NCI-H69 (cell line): ENCODE data around the gene LMTK2.

ENCODE experiments used
- DNase-seq: peaks from one replicate; lab custom pipeline; 2025; lab: John Stamatoyannopoulos, UW

Gene LMTK2

DNA sequence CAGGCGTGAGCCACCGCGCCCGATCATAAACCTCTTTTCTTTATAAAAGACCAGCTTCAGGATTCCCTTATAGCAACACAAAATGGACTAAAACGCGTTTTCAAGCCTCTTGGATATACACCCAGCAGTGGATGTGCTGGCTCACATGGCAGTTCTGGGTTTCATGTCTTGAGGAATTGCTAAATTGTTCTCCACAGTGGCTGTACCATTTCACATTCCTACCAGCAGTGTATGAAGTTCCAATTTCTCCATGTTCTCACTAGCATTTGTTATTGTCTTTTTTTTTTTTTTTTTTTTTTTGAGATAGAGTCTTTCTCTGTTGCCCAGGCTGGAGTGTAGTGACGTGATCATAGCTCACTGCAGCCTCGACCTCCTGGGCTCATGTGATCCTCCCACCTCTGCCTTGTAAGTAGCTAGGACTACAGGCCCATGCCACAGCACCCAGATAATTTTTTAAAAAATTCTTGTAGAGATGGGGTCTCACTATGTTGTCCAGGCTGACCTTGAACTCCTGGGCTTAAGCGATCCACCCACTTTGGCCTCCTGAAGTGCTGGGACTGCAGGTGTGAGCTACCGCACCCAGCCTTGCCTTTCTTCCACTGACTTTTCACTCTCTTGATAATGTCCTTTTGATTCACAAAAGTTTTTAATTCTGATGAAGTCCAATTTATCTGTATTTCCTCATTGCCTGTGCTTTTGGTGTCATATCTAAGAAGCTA lies 127.9 kb downstream of the LMTK2 start:
- no peak for DNase-seq

- DNase-seq, result no peak
Observed at GRCh38 chr7:98235901-98236300, 129.2 kb downstream of the LMTK2 start.

DNA sequence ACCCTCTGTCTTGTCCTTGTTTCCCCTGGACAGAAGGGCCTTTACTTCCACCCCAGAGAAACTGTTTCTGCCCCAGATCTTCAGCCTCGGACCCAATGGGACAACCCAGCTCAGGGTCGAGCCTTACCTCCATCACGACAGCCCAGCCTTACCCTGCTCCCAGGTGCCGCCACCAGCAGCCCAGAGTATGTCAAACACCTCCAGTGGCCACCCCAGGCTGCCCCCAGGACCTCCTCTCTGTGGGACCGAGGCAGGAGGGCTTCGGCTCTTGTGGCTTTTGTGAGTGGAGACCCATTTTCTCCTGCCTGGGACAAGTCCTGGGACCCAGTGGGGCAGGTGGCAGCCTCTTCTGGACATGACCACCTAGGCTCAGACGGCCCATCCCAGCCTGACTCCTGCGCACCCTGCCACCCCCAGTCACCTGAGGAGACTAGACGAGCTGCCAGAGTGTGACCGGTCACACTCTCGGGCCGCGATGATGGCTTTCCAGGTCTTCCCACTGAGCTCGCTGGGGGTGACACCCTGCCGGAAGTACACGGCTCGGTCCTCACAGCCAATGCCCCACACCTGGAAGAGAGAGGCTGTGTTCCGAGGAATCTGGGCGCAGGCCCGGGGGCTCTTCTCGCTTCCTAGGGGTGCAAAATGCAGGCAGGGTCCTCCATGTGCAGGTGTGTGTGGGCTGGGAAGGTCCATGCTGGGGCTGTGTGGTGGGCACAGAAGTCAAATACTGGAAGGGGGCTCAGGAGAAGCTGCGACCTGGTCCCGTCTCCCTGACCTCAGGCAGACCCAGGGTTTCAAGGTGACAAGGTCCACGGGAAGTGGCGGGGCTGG lies 129.9 kb downstream of the LMTK2 start:
- no peak for DNase-seq

- no peak for DNase-seq
Observed at GRCh38 chr7:98238076-98238475, 131.4 kb downstream of the LMTK2 start.

DNA sequence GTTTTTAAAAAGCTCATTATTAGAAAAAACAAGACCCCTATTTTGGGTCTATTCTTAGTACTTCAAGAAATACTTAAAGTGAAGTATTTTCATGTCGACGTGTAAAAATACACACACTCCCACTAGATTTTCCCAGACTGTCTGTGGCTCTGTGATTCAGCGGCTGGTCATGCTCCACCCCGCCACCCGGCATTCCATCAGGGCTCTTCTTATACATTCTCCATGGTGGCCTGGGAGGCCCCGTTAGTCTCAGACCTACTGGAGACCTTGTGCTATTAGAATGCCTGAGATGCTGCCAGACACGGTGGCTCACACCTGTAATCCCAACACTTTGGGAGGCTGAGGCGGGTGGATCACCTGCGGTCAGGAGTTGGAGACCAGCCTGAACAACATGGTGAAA lies 132.3 kb downstream of the LMTK2 start:
- no peak for DNase-seq

DNA sequence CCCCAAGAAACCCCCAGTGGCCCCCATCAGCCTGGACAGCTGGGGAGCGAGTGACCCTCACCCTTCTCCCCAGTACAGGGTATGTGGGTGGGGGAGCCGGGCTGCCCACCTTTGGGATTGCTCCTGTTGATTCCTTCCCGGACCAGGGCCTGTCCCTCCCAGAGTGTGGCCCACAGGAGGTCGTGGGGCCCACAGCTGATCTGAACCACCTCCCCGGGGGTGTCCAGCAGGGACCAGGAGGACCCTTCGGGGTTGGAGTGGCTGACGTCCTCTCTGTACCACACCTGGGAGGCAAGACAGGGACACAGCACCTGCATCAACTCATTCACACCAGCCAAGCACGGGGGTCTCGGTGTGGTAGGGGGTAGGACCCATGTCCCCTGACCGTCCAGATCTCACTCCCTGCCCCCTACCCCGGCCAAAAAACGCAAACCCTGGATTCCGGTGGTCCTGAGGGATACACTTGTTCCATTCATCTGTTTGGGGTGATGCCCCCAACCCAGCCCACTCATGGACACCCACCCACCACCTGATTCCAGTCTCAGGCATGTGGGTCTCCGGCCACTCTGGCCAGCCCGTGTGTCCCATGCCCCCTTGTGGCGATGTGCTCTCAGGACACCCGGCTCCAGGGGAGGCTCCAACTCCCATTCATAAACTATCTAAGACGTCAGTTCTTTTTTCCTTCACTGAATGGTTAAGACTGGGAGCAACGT lies 134.5 kb downstream of the LMTK2 start:
- peak; percentile 49 for DNase-seq

DNA sequence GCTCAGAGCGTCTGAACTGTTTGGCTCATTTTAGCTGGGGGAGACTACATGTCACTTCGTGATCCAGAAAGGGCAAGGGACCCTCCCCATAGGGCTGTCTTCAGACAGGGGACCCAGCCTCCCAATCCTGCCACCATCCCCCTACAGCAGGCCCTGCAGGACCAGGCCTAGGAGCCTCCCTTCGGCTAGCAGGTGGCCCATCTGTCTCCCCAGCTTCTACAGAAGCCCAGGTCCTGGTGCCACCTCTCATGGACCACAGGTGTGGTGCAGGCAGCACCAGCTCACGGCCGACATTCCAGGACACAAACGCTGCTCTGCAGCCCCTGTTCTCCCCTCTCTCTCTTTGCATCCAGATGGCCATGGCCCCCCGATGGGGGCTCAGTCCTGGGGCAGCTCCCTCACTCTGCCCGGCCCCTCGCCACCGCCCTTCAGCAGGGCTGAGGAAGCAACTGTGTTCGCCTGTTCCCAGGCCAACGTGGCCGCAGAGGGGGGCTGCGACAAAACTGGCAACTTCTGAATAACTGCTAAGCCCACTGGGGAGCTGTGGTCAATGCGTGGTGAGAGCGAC lies 135.1 kb downstream of the LMTK2 start:
- DNase-seq, result no peak

GRCh38 chr7:98242342-98242741 lies 135.7 kb downstream of the LMTK2 start:
- no peak for DNase-seq

DNA sequence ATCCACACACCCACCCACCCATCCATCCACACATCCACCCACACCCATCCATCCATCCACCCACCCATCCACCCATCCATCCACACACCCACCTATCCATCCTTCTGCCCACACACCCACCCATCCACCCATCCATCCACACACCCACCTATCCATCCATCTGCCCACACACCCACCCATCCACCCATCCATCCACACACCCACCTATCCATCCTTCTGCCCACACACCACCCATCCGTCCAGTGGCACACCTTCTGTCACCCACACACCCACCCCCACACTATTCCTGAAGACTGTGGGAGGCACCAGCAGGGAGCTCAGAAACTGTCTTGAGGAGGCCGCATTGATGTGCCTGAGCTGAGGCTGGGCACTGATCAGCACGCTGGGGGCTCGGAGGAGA lies 136.3 kb downstream of the LMTK2 start:
- DNase-seq, result no peak

DNA sequence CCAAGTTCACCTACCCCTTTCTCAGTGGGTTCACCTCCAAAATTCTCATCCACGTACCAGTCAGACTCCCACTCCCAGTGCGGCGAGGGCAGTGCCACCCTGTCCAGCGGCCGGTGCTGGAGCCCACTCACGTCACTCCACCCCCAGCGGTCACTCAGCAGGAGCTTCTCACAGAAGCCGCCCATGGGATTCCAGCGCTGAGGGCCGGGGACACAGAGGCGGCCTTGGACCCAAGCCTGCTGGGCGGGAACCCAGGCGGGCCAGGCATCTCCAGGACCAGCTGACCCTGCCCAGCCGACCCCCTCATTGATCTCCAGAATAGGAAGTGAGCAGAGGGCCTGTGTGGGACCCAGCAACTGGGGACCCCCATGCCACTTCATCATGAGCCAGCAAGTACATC lies 138.2 kb downstream of the LMTK2 start:
- DNase-seq, result no peak

GRCh38 chr7:98248156-98248555 lies 141.5 kb downstream of the LMTK2 start:
- DNase-seq, result no peak

GRCh38 chr7:98249106-98249505 lies 142.4 kb downstream of the LMTK2 start:
- peak; percentile 38 for DNase-seq

GRCh38 chr7:98250789-98251188 lies 144.1 kb downstream of the LMTK2 start:
- DNase-seq, result peak; percentile 66

- no peak for DNase-seq
Observed at GRCh38 chr7:98251231-98251600, 144.6 kb downstream of the LMTK2 start.

- DNase-seq, result peak; percentile 98
Observed at GRCh38 chr7:98251601-98252424, 145.2 kb downstream of the LMTK2 start, which contains the start of gene TECPR1. TECPR1 (minus strand) TSS chr7:98252232; CDS start chr7:98246146, 6,086 bp downstream.

DNA sequence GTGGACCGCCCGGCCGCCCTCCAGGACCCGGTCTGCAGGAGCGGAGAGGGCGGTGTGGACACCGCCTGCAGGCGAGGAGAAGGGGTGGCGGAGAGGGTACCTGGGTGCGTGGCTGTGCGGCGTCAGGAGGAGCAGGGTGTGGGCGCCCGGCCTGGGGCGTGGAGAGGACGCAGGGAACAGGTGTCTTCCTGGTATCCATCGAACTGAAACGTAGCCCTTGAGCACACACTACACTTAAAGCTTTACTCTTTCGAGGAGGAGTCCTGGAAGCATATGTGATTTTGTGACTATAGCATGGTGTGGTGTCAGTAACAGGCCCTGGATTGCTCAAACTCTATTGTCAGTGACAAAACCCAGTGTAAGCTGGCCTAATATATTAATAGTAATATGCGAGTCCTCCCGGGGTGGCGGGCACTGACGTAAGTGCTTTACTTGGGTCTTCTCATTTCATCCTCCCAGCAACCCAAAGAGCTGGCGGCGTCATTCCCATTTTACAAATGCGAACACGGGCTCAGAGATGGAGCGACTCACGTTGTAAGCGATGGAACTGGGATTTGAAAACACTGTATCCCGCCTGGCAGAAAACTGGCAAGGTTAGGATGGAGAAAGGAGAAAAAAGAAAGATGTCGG lies 145.9 kb downstream of the LMTK2 start:
- DNase-seq, result no peak

DNA sequence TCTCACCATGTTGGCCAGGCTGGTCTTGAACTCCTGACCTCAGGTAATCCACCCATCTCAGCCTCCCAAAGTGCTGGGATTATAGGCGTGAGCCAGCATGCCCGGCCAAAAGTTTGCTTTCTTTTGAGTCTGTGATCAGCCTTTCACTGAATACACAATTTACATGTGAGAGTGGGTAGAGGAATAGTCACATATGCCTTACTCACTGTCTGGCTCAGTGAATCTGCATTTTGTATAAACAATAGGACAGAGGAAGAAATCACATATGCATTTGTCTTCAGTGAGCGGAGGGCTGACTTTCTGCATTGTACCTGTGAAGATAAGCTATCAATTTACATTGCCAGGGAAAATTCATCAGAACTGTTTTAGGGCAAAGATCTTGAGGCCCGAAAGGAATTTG lies 147.9 kb downstream of the LMTK2 start:
- no peak for DNase-seq

DNA sequence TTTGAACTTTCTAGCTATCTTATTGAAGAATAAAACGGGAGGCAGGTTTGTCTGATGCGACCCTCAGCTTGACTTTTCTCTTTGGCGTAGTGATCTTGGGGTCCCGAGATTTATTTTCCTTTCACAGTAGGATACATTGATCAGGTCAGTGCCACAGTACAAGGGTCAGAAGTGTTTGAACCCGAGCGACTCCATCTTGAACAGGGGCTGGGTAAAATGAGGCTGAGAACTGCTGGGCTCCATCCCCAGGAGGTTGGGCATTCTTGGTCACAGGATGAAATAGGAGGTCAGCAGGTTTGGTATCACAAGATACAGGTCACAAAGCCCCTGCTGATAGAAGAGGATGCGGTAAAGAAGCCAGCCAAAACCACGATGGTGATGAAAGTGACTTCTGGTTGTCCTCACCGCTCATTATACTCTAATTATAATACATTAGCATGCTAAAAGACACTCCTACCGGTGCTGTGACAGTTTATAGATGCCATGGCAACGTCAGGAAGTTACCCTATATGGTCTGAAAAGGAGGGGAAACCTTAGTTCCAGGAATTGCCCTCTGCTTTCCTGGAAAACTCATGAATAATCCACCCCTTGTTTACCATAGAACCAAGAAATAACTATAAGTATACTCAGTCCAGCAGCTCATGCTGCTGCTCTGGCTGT lies 148.4 kb downstream of the LMTK2 start:
- no peak for DNase-seq

- peak; percentile 76 for DNase-seq
Observed at GRCh38 chr7:98256431-98256830, 149.8 kb downstream of the LMTK2 start.

GRCh38 chr7:98257701-98258100 lies 151.0 kb downstream of the LMTK2 start:
- DNase-seq, result no peak
